ELF-1 (cell line): ENCODE measurements around the gene SLC9A2.

Experiments
- DNase-seq: peaks from one replicate; pipeline ENCODE4 v3.0.0-alpha.2; 2016; ENCODE audit warnings: low read depth, low spot score

Gene SLC9A2, protein sequence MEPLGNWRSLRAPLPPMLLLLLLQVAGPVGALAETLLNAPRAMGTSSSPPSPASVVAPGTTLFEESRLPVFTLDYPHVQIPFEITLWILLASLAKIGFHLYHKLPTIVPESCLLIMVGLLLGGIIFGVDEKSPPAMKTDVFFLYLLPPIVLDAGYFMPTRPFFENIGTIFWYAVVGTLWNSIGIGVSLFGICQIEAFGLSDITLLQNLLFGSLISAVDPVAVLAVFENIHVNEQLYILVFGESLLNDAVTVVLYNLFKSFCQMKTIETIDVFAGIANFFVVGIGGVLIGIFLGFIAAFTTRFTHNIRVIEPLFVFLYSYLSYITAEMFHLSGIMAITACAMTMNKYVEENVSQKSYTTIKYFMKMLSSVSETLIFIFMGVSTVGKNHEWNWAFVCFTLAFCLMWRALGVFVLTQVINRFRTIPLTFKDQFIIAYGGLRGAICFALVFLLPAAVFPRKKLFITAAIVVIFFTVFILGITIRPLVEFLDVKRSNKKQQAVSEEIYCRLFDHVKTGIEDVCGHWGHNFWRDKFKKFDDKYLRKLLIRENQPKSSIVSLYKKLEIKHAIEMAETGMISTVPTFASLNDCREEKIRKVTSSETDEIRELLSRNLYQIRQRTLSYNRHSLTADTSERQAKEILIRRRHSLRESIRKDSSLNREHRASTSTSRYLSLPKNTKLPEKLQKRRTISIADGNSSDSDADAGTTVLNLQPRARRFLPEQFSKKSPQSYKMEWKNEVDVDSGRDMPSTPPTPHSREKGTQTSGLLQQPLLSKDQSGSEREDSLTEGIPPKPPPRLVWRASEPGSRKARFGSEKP

DNA sequence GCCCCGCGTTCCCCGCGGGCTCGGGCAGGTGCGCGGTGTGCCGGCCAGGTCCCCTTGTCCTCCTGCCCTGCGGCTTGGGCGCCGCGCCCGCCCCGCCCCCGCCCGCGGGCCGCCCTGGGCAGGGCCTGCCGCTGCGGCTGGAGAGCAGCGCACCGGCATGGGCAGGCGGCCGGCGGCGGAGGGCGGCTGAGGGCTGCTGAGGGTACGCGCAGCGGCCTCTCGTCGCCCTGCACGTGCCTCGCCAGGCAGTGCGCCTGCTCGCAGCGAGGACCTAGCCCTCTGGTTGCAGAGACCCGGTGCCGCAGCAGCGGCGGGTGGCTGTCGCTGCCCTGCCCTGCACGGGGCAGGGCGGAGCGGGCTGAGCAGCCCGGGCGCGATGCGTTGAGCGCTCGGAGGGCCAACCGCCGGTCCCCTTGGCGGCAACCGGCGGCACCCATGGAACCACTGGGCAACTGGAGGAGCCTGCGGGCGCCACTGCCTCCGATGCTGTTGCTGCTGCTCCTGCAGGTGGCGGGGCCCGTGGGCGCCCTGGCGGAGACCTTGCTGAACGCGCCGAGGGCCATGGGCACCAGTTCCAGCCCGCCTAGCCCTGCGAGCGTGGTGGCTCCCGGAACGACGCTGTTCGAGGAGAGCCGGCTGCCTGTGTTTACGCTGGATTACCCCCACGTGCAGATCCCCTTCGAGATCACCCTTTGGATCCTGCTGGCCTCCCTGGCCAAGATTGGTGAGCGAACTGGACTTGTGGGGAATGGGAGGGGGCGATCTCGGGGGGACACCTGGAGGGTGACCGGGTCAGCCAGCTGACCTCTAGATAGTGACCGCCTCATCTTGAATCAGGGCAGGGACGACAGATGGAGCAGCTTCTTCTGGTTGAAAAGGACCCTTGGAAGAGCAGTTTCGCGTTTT is at the start of gene SLC9A2:
Gene SLC9A2 (plus strand): TSS at position 140 of the 906 bp plus-strand sequence. CDS start 296 bp downstream, at position 436.
- DNase-seq, result peak; percentile 61

DNA sequence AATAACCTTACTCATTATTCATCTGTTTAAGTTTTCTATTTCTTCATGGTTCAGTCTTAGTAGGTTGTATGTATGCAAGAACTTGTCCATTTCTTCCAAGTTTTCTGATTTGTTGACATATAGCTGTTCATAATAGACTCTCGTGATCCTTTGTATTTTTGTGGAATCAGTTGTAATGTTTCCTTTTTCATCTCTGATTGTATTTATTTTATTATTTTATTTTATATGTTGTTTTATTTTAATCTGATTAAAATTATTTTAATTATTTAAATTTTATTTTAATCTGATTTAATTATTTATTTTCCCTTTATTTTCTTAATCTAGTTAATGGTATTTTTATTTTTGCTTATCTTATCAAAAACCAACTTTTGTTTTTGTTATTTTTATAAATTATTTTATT is 43.5 kb upstream of the SLC9A2 start:
- DNase-seq, result no peak

DNA sequence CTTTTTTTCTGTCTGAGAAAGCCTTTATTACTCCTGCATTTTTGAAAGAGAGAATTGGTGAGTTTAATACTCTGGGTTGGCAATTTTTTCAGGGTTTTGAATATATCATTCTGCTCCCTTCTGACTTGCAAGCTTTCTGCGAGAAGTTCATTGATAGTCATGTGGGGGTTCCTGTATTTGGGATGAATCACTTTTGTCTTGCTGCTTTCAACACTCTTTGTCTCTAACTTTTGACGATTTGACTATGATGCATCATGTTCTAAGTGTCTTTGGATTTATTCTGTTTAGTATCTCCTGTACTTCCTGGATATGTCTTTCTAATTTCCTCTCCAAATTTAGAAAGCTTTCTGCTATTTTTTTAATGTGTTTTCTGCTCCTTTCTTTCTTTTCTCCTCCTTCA is 41.0 kb upstream of the SLC9A2 start:
- no peak for DNase-seq

DNA sequence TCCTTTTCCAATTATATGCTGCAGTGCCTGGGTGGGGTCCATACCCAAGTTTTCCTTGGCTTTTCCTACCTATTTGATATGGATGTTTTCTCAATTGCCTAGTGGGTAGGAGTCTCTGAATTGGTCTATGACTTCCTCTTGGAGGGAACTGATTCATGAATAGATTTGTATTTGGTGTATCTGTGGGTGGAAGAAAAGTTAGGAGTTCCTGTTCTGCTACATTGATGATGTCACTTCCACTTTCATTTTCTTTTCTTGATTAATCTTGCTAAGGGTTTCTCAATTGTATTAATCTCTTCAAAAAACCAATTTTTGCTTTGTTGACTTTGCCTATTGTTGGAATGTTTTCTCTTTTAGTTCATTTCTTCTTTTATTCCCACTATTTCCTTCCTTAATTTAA is 37.4 kb upstream of the SLC9A2 start:
- DNase-seq, result no peak

DNA sequence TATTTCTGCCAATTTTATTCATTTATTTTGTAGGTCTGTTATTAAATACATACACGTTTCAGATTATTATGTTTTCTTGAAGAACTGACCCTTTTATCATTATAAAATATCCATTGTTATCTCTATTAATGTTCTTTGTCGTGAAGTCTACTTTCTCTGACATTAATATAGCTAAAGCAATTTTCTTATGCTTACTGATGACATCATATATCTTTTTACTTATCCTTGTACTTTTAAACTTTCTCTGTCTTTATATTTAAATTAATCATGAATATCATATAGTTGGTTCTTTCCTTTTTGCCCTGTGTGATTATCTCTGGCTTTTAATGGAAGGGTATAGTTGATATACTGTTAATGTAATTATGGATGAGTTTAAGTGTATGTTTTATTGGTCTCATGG is 36.5 kb upstream of the SLC9A2 start:
- no peak for DNase-seq

DNA sequence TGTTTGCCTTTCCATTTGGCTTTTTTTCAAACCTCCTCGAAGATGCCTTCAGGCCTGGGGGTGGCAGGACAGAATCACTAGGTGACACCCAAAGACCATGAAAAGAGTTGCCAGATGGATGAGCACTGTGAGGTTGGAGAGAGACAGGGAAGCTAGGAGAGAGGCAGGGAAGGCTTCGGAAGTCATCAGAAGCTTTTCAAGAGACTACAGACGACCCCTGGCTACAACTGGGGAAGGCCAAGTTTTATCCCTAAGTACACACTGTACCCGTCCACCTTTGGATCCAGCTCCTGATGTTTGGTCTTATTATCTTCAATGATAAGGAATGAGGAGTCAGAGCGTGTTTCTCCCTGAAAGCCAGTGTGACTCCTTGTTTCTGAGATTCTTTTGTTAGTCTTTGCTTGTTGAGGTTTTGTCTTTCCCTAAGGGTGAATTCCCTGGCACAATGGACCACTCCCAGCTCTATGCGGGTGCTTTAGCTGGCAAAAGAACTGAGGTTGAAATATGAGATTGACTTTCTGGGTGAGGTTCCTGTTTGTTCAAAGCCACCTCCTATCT is 33.4 kb upstream of the SLC9A2 start:
- peak; percentile 36 for DNase-seq

DNA sequence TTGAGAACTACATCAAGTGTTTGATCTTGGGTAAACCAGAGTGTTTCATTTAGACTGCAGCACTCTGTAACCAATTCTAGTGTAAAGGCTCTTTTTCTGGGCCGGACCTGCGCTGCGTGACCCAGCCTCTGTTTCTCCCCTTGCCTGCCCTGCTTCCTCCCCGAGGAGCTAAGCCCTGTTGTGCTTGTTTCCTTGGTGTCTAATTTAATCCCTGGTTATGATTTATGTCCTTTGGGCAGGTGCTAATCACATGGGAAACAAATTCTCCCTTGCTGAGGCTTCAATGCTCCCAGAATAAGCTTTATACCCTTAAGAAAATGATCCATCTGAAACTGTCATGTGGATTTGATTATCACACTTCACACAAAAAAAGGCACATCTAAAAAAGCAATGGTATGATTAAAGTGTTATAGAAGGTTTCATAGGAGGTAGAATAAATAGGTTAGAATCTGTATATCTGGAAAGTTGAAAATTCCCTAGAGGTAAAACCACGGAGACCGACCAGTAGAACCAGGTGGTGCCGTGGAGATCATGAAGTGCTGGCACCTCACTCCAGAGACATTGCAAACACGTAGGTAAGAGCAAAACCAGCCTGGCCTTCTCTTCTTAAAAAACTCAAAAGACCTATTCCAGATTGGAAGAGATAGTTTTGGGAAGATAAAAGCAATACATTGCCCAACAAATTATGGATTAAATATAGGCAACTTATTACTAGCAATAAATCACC is 31.0 kb upstream of the SLC9A2 start:
- DNase-seq, result no peak

DNA sequence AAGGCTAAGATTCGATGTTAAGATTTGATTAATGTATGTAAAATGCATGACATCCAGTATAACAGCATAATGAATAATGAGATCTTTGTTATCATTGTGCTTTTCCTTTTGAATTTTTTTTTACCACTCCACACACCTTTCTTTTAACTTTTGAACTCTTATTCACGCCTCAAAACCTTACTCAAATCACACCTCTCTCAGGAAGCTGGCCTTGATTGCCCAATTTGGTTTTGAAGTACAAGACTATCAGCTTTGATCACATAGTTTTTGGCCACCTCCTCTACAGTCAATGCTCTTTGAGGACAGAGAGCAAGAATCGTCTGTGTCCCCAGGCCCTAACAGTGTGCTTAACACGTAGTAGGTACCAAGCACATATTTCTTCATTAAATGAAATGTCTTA is 29.9 kb upstream of the SLC9A2 start:
- DNase-seq, result no peak

DNA sequence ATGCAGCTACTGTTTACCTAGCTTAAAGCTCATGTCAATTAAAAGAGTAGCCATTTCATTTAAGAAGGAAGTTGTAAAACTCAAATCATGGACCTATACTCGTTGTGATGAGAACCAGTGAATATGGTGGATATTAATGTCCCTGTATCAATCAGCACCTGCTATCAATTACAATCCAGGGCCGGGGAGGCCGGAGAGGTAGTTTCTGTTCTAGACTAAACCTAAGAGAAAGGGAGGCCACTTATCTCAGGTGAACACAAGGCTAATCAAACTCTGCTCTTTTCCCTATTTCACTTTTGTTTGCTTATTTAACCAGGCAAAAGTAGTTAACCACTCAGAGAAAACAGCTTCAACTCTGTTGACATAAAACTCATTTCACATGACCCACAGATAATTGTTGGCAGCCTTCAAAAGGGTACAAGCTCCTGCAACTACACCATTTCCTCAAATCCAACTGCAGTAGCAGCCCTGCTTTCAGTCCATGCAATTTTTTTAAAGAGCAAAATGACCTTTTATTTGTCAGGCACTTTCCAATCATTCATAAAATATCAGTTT is 27.8 kb upstream of the SLC9A2 start:
- DNase-seq, result no peak

DNA sequence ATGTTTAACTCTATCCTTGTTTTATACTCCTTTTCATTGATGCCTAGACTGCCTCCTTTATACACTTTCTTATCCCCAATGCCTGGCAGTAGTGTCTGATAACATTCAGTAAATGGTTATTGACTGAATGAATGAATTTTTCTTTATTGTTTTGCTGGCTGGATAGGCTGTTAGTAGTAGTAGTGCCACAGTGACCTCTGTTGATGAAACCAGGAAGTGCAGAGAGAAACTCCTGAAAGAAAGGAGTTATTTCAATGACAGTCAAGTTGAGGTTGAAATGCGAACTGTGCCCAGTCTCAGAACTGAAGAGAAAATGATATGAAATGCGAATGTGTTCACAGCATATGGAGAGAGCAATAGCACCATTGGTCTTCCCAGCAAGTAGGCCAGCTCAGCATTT is 26.8 kb upstream of the SLC9A2 start:
- no peak for DNase-seq

DNA sequence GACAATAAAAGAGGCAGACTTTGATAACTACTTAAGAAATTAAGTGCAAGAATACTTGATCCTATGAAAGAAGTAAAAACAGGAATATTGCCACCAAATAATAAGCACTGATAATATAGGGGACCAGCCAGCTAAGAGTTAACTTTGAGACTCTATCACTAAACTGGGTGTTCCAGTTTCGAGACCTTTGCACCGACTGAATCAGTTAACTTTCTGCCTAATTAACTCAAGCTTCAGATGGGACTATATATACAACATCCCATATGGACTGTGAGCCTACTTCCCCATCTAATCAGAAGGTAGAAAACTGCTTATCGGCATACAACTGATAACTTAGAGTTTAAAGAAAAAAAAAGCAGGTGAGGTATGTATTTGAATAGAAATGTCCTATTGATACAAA is 25.8 kb upstream of the SLC9A2 start:
- no peak for DNase-seq

DNA sequence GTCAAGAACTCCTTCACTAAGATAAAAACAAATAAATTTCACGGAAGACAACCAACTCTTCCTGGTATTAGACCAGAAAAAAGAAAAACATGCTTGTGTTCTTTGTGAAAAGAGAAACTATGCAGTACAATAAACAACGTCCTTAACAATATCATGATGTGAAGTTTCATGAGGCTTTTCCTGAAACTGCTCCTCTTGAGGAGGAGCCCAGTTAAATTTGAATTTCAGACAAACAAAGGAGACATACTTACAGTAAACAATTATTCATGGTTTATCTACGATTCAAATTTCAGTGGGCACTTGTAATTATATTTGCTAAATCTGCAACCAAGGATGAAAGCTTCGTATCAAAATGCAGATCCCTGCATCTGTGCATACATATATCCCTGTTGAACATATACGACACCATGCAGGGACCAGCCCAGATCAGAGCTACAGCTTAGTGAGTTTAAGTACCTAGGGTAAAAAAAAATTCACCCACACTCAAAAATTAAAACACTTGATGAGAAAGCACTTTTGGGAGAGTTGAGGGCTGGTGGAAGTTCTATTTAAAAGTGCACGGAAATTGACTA is 24.8 kb upstream of the SLC9A2 start:
- no peak for DNase-seq

DNA sequence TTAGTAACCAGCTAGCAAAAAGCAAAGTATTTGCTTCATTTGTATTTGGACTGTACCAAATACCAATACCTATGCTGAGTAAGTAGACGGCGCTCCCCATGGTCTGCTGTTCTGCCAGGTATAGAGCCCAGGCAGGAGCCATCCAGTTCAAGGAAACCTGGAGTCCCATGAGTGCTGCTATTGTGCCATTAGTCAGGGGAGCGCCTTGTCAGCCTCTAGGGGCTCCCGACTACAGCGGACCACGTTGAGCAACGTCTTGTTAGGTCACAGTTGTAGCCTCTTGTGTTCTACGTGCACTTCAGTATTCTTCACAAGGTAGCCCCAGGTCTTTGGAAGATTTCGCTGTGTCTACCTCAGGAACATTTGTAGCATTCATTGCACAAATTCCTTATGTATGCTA is 21.6 kb upstream of the SLC9A2 start:
- no peak for DNase-seq

DNA sequence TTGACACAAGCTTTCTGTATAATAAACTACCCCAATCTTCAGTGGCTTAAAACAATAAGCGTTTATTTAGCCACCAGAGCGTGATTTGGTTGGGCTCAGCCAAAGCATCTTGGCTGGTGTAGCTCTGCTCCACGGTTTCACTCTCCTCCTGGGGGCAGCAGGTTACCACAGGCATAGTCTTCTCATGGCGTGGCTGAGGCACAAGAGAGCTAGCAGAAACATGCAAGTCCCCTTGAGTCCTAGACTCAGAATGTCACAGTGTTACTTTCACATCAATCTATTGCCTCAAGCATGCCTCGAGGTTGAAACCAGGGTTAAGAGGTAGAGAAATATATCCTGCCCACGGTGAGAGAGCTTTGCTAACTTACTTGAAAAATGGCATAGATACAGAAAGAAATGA is 19.9 kb upstream of the SLC9A2 start:
- no peak for DNase-seq

DNA sequence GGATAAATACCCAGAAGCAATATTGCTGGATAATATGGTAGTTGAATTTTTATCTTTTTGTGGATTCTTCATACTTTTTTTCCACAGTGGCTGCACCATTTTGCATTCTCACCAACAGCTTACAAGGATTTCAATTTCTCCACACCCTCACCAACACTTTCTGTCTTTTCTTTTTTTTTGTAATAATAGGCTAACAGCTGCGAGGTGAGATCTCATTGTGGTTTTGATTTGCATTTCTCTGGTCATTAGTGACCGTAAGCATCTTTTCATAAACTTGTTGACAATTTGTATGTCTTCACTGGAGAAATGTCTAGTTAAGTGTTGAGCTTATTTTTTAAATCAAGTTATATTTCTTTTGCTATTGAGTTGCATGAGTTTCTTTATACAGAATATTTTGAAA is 17.6 kb upstream of the SLC9A2 start:
- DNase-seq, result no peak

DNA sequence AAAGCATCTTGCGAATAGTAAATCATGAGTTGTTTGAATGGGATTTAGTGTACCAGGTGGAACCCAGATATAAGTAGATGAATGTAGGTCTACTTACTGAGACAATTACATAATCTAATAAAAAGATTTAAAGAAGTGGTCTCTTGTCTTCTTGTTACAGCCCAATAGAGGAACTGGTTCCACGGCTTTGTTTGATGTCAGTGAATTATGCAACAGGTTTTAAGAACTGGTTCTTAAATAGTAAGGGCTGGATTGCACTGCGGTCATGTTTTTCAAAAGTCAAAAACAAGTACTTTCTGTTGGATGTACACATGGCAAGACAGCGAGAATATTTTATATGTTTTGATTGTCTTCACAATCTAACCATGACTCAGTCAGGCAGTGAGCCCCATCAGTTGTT is 15.4 kb upstream of the SLC9A2 start:
- DNase-seq, result no peak

DNA sequence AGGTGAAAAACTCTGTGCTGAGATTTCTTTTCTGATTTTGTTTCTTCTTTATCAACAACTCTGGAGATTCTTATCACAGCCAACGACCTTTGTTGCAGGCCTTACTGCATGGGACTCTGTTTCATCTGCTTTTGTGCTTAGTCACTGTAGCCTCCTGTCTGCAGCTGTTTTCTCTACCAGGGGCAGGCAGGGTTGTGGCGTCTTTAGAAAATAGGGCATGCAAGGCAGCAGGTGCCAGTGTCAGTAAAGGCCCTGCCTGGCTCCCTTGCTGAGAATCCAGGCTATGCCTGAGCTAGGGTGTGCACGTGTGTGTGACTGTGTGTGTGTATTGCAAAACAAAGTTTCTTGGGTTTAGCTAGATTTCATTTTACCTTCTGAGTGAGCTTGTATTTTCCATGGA is 14.6 kb upstream of the SLC9A2 start:
- DNase-seq, result peak; percentile 14

DNA sequence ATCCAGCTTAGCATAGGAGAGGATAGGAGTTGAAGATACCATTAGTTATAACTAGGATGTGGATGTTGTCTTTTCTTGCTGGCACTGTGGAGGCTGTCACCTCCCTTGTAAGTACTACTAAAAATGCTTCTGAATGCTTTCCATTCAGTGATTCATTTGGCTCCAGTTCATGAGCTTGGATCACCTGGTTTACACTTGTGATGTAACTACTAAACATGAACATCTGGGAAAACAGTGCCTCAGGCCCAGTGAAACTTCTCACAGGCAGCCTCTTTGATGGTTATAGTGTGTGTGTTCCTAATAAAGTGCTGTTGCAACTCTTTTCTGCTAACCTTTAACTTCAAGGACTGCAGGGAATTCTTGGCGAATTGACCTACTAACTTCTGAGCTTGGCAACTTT is 13.0 kb upstream of the SLC9A2 start:
- DNase-seq, result no peak

DNA sequence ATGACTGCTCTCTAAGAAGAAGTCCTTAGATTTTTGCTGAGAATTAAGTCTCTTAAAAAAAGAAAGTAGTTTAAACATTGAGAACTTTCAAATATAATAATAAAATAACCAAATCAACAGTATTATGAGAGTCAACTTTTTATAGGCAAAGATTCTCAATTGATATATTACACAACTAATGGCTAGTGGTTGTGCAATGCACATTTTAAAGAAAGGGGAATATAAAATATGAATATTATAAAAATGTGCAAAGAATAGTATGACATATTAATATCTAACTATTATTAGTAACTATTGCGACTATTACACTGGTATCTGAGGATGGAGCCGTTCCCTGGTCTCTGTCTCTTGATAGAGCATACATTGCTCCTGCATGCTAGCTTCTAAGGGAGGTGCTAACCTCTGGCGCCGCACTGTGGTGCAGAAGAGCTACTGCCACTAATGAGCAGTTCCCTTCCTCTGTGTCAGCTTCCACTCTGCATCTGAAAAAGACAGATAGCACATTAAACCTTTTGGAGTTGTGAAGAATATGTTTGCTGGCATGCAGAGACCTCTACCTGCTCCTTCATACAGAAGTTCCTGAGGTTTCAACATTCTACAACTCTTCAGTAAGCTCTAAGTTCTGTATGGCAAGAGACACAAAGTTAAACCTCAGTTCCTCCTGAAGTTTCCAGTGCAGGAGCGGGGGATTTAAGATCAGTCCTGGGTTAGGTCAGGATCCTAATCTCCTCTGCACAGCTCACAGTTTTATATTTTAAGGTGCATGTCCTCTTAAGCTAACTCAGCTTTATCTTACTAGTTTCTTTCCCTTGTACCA is 3.5 kb upstream of the SLC9A2 start:
- peak; percentile 59 for DNase-seq
